ENCODE results near the gene MAP4K2.
"Not testable (repeated sequence)": the region's sequence is repeated elsewhere in the genome, so short reads cannot be mapped to it uniquely, and the experiment has no call there.

Gene MAP4K2

GRCh38 chr11:64838600-64839334 is 35.8 kb upstream of the MAP4K2 start:
- DNase-seq (ENCODE audit: low read depth in 2 of 2), result no peak

GRCh38 chr11:64837887-64838351 is 34.9 kb upstream of the MAP4K2 start:
- no peak for DNase-seq (ENCODE audit: low read depth in 2 of 2)

GRCh38 chr11:64836448-64837072 is 33.5 kb upstream of the MAP4K2 start:
- no peak for DNase-seq (ENCODE audit: low read depth in 2 of 2)

GRCh38 chr11:64835616-64836447 is 32.8 kb upstream of the MAP4K2 start:
- no peak for DNase-seq (ENCODE audit: low read depth in 2 of 2)

- DNase-seq (ENCODE audit: low read depth in 2 of 2), result no peak
Measured at GRCh38 chr11:64834723-64835615, 32.0 kb upstream of the MAP4K2 start.

- DNase-seq (ENCODE audit: low read depth in 2 of 2), result no peak
Measured at GRCh38 chr11:64834031-64834722, 31.2 kb upstream of the MAP4K2 start.

- DNase-seq (ENCODE audit: low read depth in 2 of 2), result no peak
Measured at GRCh38 chr11:64833509-64833908, 30.5 kb upstream of the MAP4K2 start.

GRCh38 chr11:64833198-64833502 is 30.1 kb upstream of the MAP4K2 start:
- DNase-seq (ENCODE audit: low read depth in 2 of 2), result no peak

GRCh38 chr11:64832467-64833197 is 29.6 kb upstream of the MAP4K2 start:
- DNase-seq (ENCODE audit: low read depth in 2 of 2), result no peak

GRCh38 chr11:64831411-64831891 is 28.4 kb upstream of the MAP4K2 start:
- DNase-seq (ENCODE audit: low read depth in 2 of 2), result no peak

GRCh38 chr11:64829536-64830251 is 26.7 kb upstream of the MAP4K2 start:
- no peak for DNase-seq (ENCODE audit: low read depth in 2 of 2)

- DNase-seq (ENCODE audit: low read depth in 2 of 2), result no peak
Measured at GRCh38 chr11:64827451-64827839, 24.4 kb upstream of the MAP4K2 start.

GRCh38 chr11:64826578-64827450 is 23.8 kb upstream of the MAP4K2 start:
- no peak for DNase-seq (ENCODE audit: low read depth in 2 of 2)

- no peak for DNase-seq (ENCODE audit: low read depth in 2 of 2)
Measured at GRCh38 chr11:64826062-64826461, 23.0 kb upstream of the MAP4K2 start.

- no peak for DNase-seq (ENCODE audit: low read depth in 2 of 2)
Measured at GRCh38 chr11:64823568-64824119, 20.6 kb upstream of the MAP4K2 start.

GRCh38 chr11:64817476-64817875 is 14.5 kb upstream of the MAP4K2 start:
- DNase-seq (ENCODE audit: low read depth in 2 of 2), result no peak

- not testable (repeated sequence) for DNase-seq (ENCODE audit: low read depth in 2 of 2)
Measured at GRCh38 chr11:64815433-64815832, 12.4 kb upstream of the MAP4K2 start.

GRCh38 chr11:64814712-64815187 is 11.7 kb upstream of the MAP4K2 start:
- no peak for DNase-seq (ENCODE audit: low read depth in 2 of 2)

All from stimulated activated CD4-positive, alpha-beta T cell treated with anti-CD3 and anti-CD28 coated beads, Interleukin-1b, Interleukin-23, amount 100 ng/mL, for 4 hours (primary cell).